NOMO-1 treated with DMSO at 0.1 percent for 48 hours (cell line): ENCODE data around the gene TMEM258.

Source experiments
- DNase-seq: peaks from one replicate; lab custom pipeline; 2025; ENCODE audit not compliant: unreplicated experiment; lab: John Stamatoyannopoulos, UW

The TMEM258 gene

GRCh38 chr11:61744609-61745156, 47.7 kb downstream of the TMEM258 start:
- no peak for DNase-seq

- no peak for DNase-seq
Observed at GRCh38 chr11:61744181-61744580, 48.2 kb downstream of the TMEM258 start.

- no peak for DNase-seq
Observed at GRCh38 chr11:61743486-61744095, 48.8 kb downstream of the TMEM258 start.

- peak; percentile 27 for DNase-seq
Observed at GRCh38 chr11:61742391-61742790, 50.0 kb downstream of the TMEM258 start.

GRCh38 chr11:61739966-61740365, 52.4 kb downstream of the TMEM258 start:
- DNase-seq, result no peak

GRCh38 chr11:61739413-61739812, 53.0 kb downstream of the TMEM258 start:
- DNase-seq, result no peak
